ENCODE data around the gene SAP30L.

SAP30L gene

DNA sequence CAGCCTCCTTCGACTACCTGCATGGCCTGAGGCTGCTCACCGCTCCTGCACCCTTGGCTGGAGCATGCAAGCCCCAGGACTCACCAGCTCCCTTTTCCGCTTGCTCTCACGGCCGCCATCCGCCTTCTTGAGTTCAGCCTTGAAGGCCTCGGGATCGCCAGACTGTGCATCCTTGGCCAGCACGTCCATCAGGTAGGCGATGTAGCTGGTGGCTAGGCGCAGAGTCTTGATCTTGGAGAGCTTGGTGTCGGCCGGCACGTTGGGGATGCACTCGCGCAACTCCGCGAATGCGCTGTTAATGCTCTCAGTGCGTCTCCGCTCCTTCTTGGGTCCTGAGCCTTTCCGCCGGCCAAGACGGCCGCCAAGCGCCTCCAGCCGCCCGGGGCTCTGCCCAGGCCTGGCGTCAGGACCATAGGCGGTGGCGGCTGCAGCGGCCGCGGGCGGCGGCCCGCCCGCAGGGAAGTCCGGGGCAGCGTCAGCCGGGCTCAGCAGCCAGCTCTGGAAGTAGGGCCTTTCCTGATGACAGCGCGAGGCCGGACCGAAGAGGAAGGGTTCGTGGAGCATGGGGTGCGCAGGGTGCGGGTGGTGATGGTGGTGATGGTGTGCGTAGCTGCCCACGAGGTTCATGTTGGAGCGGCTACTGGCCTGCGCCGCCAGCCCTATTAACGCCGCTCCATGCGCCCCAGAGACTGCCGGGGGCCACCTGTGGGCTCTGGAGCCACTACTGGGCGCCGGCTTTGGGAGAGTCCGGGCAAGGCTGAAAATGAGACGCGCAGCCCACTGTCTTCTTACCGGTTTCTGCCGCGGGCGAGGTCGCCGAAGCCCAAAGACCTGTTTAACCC, 31.8 kb downstream of the SAP30L start:
- Mint-ChIP-seq H3K27me3 (peaks cover 86% of the 10 kb centered on the region), H3K9me3 (no peaks in the 10 kb centered on the region), H3K36me3 (ENCODE audit: low read depth) (no peaks in the 10 kb centered on the region), H3K4me3 (peak overlapping the region; percentile 27), H3K4me1 (peaks cover 56% of the 10 kb centered on the region), H3K27ac (peak overlapping the region; percentile 2)
- peak; percentile 12 for DNase-seq
- ATAC-seq, result no peak

DNA sequence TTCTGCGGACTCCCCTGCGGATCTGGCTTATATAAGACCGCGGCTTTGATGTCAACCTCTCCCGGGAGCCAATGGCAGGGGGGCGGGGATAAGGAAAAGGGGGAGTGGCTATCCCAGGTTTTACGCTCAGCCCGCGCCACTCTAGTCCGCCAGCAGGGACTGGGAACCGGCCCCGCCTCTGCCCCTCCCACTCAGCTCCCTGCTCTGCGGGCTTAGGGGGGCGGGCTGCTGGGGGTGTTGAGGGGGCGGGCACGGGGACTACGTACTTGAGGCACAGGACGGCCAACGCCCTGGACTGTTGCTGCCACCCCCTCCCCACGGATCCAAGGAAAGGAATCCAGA, 32.4 kb downstream of the SAP30L start, which contains the start of gene HAND1:
Gene HAND1 (minus strand): TSS at position 4 of the 342 bp plus-strand sequence. CDS start 219 bp downstream, outside the sequence.
- Mint-ChIP-seq H3K9me3 (no peaks in the 10 kb centered on the region), H3K4me1 (peaks cover 56% of the 10 kb centered on the region), H3K27me3 (peaks cover 87% of the 10 kb centered on the region), H3K36me3 (ENCODE audit: low read depth) (no peaks in the 10 kb centered on the region), H3K4me3 (peak within 1 kb of the TSS; percentile 27), H3K27ac (peak within 1 kb of the TSS; percentile 2)
- DNase-seq (no peak), ATAC-seq (no peak)

DNA sequence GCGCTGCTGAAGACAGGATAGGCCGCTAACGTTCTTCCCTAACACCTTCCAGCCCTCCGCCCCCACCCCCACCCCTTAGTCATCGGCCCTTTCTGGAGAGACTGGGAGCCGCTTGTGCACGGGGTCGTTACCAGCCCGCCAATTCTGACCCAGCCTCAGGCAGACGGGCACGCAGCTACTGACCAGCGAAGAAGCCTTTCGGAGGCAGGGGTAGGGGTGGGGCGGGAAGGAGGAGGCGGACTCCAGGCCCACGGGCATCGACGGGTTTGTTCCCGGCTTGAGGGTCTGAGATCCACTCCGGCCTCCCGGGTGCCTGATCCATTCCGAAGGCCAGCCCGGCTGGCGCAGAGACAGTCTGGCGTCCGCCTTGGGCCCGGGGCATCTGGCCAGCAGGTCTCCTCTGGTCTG, 33.0 kb downstream of the SAP30L start:
- Mint-ChIP-seq H3K4me1 (peaks cover 55% of the 10 kb centered on the region), H3K27me3 (peaks cover 87% of the 10 kb centered on the region), H3K4me3 (no peak overlapping the region), H3K27ac (no peak overlapping the region), H3K9me3 (no peaks in the 10 kb centered on the region), H3K36me3 (ENCODE audit: low read depth) (no peaks in the 10 kb centered on the region)
- ATAC-seq (no peak), DNase-seq (no peak)

- H3K4me3 Mint-ChIP-seq, result no peak overlapping the region
- no peaks in the 10 kb centered on the region for H3K36me3 Mint-ChIP-seq (ENCODE audit: low read depth)
- peaks cover 49% of the 10 kb centered on the region for H3K4me1 Mint-ChIP-seq
These were observed 33.6 kb downstream of the SAP30L start for GRCh38 chr5:154479160-154479943.

GRCh38 chr5:154479944-154480750, 34.4 kb downstream of the SAP30L start:
- Mint-ChIP-seq H3K27ac (peak overlapping the region; percentile 15), H3K4me3 (no peak overlapping the region), H3K9me3 (no peaks in the 10 kb centered on the region), H3K36me3 (ENCODE audit: low read depth) (no peaks in the 10 kb centered on the region), H3K27me3 (peaks cover 87% of the 10 kb centered on the region), H3K4me1 (peaks cover 41% of the 10 kb centered on the region)
- DNase-seq (peak; percentile 11), ATAC-seq (peak; percentile 27)

More at GRCh38 chr5:154479160-154479943, 33.6 kb downstream of the SAP30L start:
- Mint-ChIP-seq H3K9me3 (no peaks in the 10 kb centered on the region), H3K27ac (peak overlapping the region; percentile 15), H3K27me3 (peaks cover 87% of the 10 kb centered on the region)
- ATAC-seq (no peak), DNase-seq (peak; percentile 22)

DNA sequence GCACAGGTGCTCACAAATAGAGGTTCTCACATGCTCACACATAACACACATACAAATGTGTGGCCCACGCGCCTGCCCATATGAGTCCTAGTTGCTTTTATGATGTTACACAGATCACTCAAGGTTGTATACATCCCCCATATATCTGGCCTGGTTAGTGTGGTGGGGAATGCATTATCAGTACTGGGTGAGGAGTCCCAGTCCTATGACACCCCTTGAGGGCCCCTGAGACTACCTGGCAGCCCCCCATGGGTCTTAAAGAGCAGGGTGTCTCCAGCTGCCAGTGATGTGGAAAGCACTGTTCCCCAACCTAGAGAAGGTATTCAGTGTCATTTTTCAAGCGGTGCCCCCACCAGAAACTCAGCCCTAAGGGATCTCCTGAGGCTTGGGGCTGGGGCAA, 35.0 kb downstream of the SAP30L start:
- Mint-ChIP-seq H3K27me3 (peaks cover 87% of the 10 kb centered on the region), H3K4me3 (no peak overlapping the region), H3K4me1 (peaks cover 39% of the 10 kb centered on the region), H3K36me3 (ENCODE audit: low read depth) (no peaks in the 10 kb centered on the region), H3K27ac (no peak overlapping the region), H3K9me3 (no peaks in the 10 kb centered on the region)
- ATAC-seq (peak; percentile 20), DNase-seq (no peak)

DNA sequence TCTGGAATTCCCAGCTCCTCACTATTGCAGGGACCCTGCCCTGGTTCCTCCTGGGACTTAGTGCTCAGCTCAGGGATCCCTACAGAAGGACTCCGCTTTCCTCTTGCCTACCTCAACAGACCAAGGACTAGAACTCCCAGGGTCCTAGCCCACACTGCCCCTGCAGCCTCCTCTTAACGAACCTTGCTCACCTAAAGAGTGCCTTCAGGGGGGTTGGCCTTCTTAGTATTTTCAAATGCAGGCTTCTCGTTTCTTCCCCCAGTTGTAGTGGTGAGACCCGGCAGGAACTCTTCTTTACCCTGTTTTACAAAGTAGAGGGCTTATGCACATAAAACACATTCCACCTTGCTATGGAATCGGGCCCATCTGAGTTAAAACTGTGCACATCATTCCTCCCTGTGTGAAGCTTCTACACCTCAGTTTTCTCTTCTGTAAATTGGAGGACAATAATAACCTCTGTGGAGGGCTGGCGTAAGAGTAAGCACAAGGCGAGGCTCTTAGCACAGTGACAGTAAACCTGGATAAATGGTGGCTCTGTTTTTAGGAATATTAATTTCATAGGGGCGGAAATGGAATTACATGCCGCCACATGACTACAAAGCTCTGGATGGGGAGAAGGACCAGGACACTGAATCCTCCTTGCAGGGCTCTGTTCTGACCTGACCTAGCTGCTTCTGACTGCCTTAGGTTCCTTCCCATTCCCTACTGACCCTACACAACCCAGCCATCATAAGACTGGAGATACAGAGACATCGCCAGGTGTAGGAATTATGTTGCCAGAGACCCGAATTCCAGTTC, 36.0 kb downstream of the SAP30L start:
- H3K4me1 Mint-ChIP-seq, result peaks cover 42% of the 10 kb centered on the region
- no peaks in the 10 kb centered on the region for H3K9me3 Mint-ChIP-seq
- H3K4me3 Mint-ChIP-seq, result no peak overlapping the region

GRCh38 chr5:154482528-154483449, 37.0 kb downstream of the SAP30L start:
- ATAC-seq (no peak), DNase-seq (no peak)
- Mint-ChIP-seq H3K27me3 (peaks cover 88% of the 10 kb centered on the region), H3K9me3 (no peaks in the 10 kb centered on the region), H3K27ac (no peak overlapping the region), H3K4me1 (peaks cover 43% of the 10 kb centered on the region), H3K36me3 (ENCODE audit: low read depth) (no peaks in the 10 kb centered on the region), H3K4me3 (peak overlapping the region; percentile 19)

More for the DNA sequence above, 36.0 kb downstream of the SAP30L start:
- H3K27me3 Mint-ChIP-seq, result peaks cover 88% of the 10 kb centered on the region
- DNase-seq, result no peak
- no peaks in the 10 kb centered on the region for H3K36me3 Mint-ChIP-seq (ENCODE audit: low read depth)
- no peak for ATAC-seq
- H3K27ac Mint-ChIP-seq, result no peak overlapping the region

DNA sequence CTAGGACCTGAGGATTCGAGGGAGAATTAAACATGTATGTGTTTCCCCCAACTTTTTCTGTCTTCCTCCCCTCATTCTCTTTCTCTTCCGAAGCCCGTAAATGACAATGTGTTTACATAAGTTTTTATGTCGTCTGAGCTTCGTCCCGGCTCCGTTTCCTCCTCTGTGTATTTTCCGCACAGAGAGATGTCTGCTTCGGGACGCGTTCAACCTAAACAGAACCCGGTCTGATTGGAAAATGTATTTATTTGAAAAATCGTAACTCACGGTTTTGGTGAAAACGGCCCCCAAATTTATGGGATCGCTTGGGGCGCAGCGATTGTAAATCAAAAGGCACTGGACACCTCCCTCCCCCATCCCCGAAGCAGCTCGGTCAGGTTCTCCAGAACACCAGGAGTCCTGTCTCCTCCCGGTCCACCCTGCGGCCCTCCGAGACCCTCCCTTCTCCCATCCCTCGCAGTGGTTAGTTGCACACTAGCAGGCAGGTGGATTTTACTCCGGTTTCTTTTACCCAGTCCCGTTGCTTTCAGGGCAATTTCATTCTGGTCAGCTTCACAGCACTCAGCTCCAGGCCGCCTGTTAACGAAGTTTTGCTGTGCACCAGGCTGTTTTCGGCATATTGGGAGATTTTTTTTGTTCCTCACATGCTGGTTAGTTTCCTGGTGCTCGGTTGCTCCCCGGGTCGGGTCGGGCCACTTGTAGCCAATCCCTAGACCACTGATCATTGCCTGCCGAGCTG, 38.0 kb downstream of the SAP30L start:
- Mint-ChIP-seq H3K27me3 (peaks cover 87% of the 10 kb centered on the region), H3K4me3 (no peak overlapping the region), H3K27ac (no peak overlapping the region), H3K4me1 (peaks cover 42% of the 10 kb centered on the region), H3K36me3 (ENCODE audit: low read depth) (no peaks in the 10 kb centered on the region), H3K9me3 (no peaks in the 10 kb centered on the region)
- no peak for ATAC-seq
- DNase-seq, result no peak

DNA sequence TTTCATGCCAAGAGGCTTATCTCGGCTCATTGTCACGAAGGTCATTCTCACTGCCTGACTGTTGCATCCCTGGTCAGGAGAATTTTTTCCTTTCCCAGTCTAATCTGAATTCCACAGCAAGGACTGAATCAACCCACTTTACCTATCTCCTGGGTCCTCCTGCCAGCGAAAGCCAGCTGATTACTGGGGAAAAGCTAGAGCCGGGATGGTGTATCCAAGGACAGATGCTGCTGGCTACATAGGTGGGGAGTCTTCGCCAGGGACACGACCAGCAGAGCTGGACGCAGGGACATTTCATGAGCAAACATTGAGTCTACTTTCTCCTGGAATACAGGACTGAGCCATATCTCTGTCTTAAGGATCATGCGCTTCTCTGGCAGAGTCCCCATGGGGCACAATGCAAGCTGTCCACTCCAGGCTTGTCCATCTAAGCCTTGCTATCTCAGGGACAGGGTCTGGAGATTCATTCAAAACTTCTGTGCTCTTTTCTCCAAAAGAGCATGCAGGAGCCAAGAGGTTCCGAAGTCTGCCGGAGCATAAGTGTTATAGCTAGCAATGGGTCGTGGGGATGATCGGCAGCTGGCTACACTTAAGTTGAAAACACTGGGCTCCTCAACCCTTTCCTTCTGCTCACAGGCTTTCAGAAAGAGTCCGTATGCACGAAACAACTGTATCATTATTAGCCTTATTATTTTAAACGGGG, 38.7 kb downstream of the SAP30L start:
- ATAC-seq (no peak), DNase-seq (no peak)
- no peaks in the 10 kb centered on the region for H3K9me3 Mint-ChIP-seq
- no peaks in the 10 kb centered on the region for H3K36me3 Mint-ChIP-seq (ENCODE audit: low read depth)
- H3K27ac Mint-ChIP-seq, result no peak overlapping the region
- H3K4me1 Mint-ChIP-seq, result peaks cover 35% of the 10 kb centered on the region
- H3K27me3 Mint-ChIP-seq, result peaks cover 85% of the 10 kb centered on the region
- H3K4me3 Mint-ChIP-seq, result no peak overlapping the region

DNA sequence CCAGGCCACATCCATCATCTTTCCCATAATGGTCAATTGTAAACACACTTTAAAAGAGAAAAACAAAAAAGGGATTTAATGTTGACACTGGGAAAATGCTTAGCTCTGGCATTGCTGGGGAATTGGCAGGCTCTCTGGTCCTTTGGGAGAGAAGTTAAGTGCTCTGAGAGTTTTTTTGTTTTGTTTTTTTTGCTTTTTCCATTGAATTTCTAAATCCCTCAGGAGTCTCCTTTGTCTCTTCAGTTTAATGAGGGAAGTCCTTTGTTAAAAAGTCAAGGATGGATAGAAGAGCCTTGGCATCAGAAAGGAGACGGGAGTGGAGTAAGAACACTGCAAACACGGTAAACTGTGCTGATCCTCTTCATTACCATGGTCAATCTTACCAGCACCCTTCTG, 39.3 kb downstream of the SAP30L start:
- ATAC-seq (no peak), DNase-seq (no peak)
- Mint-ChIP-seq H3K27ac (no peak overlapping the region), H3K27me3 (peaks cover 85% of the 10 kb centered on the region), H3K4me1 (peaks cover 32% of the 10 kb centered on the region), H3K36me3 (ENCODE audit: low read depth) (no peaks in the 10 kb centered on the region), H3K9me3 (no peaks in the 10 kb centered on the region), H3K4me3 (no peak overlapping the region)

DNA sequence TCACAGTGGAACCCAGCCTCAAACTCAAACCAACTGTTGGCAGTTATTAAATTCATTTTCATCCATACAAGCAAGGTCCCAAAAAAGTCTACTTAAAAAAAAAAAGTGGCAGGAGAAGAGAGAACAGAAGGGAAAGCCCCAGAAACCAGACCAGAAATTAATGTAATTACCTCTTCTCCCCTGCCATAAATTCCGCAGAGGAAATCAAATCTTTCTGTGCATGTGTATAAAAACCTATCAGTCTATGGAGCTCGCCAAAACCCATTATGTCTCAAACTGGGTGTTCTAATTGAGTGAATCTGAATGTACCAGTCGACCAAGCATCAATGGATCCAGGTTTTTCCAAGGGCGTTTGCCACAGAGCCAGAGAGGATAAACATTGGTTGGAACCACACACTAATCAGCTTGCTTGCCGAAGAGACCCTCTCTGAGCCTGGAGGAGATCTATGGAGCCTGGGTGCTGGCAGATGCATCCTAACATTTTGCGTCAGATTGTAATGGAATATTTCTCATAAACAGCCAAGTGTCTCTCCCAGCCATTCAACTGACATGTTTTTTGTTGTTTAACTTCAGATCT, 40.1 kb downstream of the SAP30L start:
- Mint-ChIP-seq H3K36me3 (ENCODE audit: low read depth) (no peaks in the 10 kb centered on the region), H3K9me3 (no peaks in the 10 kb centered on the region), H3K4me1 (peaks cover 29% of the 10 kb centered on the region), H3K27me3 (peaks cover 82% of the 10 kb centered on the region), H3K4me3 (no peak overlapping the region), H3K27ac (no peak overlapping the region)
- ATAC-seq (no peak), DNase-seq (no peak)
